BJ (cell line): ENCODE data around the gene RAI14. TPM values are rescaled to one million over a fixed set of nuclear protein-coding genes. Genes with fewer than 3 reads are reported as not detected.

Experiments
- CTCF ChIA-PET: fragments of 350-600 bp; formaldehyde crosslinking; extraction: SDS; loops from one replicate; lab custom pipeline; 2021; ENCODE audit warnings: antibody characterized with exemption, inconsistent platforms; lab: Yijun Ruan, JAX
- POLR2A ChIA-PET: fragments of 300-600 bp; sonication (Branson Sonifier 250); formaldehyde crosslinking; extraction: SDS; loops from one replicate; lab custom pipeline; 2021; ENCODE audit warnings: antibody characterized with exemption; lab: Charles Lee
- DNase-seq: peaks from one replicate; pipeline ENCODE4 v3.0.0-alpha.2; 2011; ENCODE audit warnings: low read depth
- H3K27me3 ChIP-seq: 2 replicates; pipeline ENCODE4 v1.6.0; 2011; ENCODE audit warnings: low read length; ENCODE audit not compliant: control insufficient read depth, insufficient read depth
- H3K36me3 ChIP-seq: 2 replicates; pipeline ENCODE4 v1.5.1; 2011; ENCODE audit warnings: low read length; ENCODE audit not compliant: control insufficient read depth, insufficient read depth
- H3K4me3 ChIP-seq: 2 replicates; pipeline ENCODE4 v1.5.1; 2011; ENCODE audit warnings: low read depth, mild to moderate bottlenecking, control low read depth, low read length
- polyA plus RNA-seq: library from polyadenylated mRNA; depleted of rRNA; stranded (reverse); fragments of >200 nt; gene quantifications from 2 replicates; pipeline ENCODE4 v1.2.3, GENCODE V29; 2011
- TF ChIP-seq, protein P1 (sequence below): IDR thresholded peaks from 2 replicates; pipeline ENCODE4 v1.5.1; 2011; ENCODE audit warnings: low read depth, mild to moderate bottlenecking, control low read depth, inconsistent platforms, low read length, moderate library complexity; ENCODE audit not compliant: insufficient read depth

Gene RAI14
- polyA plus RNA-seq, 1 experiment: 183 TPM

DNA sequence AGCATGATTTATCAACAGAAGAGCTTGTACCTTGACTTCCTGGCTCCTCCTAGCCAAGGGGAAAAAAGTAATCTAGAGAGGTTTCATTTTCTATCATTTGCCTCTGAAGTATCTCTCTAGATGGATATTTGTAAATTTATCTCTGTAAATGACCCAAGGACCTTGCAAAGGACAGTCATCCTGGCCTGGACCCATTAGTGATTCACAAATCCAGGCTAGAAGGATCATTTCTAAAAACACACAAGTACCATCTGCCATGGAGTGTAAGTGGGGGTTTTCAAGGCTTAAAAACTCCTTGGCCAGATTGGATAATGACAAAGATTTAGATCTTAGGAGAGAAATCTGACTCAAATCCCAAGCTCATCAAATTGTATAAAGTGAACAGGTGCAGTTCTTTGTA, 190.9 kb downstream of the RAI14 start:
- DNase-seq: no peak
- TF ChIP-seq, protein P1, sequence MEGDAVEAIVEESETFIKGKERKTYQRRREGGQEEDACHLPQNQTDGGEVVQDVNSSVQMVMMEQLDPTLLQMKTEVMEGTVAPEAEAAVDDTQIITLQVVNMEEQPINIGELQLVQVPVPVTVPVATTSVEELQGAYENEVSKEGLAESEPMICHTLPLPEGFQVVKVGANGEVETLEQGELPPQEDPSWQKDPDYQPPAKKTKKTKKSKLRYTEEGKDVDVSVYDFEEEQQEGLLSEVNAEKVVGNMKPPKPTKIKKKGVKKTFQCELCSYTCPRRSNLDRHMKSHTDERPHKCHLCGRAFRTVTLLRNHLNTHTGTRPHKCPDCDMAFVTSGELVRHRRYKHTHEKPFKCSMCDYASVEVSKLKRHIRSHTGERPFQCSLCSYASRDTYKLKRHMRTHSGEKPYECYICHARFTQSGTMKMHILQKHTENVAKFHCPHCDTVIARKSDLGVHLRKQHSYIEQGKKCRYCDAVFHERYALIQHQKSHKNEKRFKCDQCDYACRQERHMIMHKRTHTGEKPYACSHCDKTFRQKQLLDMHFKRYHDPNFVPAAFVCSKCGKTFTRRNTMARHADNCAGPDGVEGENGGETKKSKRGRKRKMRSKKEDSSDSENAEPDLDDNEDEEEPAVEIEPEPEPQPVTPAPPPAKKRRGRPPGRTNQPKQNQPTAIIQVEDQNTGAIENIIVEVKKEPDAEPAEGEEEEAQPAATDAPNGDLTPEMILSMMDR: no peak
- POLR2A ChIA-PET: no interaction called here
- H3K4me3 ChIP-seq: no peak overlapping the region
- H3K27me3 ChIP-seq: no peaks in the 10 kb centered on the region; the same call in 1 of the 2 replicates
- H3K36me3 ChIP-seq: no peaks in the 10 kb centered on the region
- CTCF ChIA-PET: interaction anchor here (1.2 kb wide), 1 partner anchor 8 kb away, joined by 3 read pairs; the partner anchor contains the start of gene TTC23L

DNA sequence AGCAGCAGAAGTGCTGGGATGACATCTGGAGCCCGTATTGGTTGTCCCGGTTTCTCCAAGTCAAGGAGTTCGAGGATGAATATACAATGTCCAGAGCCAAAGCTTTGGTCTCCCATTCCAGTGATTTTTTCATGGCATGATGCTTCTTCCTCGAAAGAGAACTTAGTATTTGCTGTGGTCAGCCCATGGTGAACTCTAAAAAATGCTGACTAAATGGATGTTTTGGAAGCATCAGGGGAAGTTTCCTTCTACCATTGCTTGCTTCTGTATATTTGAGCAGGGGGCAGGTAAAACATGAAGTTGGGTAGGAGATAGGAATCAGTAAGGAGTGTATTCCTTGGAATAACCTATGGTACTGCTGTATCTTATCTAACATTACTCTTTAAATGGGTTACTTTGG, 191.4 kb downstream of the RAI14 start:
- Histone ChIP-seq H3K4me3 (no peak overlapping the region), H3K27me3 (no peaks in the 10 kb centered on the region; the same call in 1 of the 2 replicates), H3K36me3 (no peaks in the 10 kb centered on the region)
- TF ChIP-seq, protein P1: no peak
- POLR2A ChIA-PET: no interaction called here
- CTCF ChIA-PET: interaction anchor here (1.2 kb wide), 1 partner anchor 9 kb away, joined by 3 read pairs; the partner anchor contains the start of gene TTC23L
- DNase-seq: no peak

DNA sequence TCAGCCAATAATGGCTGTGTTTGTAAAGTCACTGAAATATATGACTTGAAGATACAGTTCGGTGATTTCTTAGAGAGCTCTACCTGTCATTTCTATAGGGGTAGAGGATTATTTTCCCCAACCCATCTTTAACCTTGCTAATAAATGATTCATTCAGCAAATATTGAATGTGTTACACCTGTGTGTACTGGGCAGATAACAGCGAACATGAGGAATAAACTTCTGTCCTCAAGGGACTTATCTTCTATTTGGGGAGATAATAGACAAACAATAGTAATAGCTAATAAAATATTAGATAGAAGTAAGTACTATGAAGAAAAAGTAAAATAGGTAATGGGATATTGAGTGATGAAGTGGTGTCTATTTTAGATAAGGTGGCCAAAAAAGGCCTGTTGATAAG, 192.1 kb downstream of the RAI14 start:
- DNase-seq: no peak
- ChIA-PET CTCF (interaction anchor here (1.3 kb wide), 1 partner anchor 10 kb away, joined by 3 read pairs; no protein-coding TSS in a partner anchor), POLR2A (no interaction called here)
- H3K36me3 ChIP-seq: no peaks in the 10 kb centered on the region
- TF ChIP-seq, protein P1: no peak
- no peak overlapping the region for H3K4me3 ChIP-seq
- no peaks in the 10 kb centered on the region; the same call in 1 of the 2 replicates for H3K27me3 ChIP-seq

DNA sequence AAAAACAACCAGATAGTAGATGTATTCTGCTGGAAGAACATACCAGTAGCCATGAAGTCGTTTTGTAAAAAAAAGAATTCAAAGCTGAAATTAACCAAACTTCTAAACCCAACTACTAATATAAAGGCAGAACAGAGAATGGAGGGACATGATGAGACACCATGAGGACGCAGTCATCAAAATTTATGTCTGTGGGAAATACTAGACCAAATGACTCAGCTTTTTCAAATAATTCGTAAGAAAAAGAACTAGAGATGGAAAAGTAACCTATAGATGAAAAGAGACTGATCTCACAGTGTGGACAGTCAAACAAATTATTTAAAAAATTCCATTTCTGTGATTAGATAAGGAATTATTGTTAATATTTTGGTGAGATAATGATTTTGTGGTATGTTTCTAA, 193.1 kb downstream of the RAI14 start:
- Histone ChIP-seq H3K4me3 (no peak overlapping the region), H3K27me3 (no peaks in the 10 kb centered on the region; the same call in 1 of the 2 replicates), H3K36me3 (no peaks in the 10 kb centered on the region)
- DNase-seq: no peak
- POLR2A ChIA-PET: no interaction called here
- TF ChIP-seq, protein P1: no peak
- CTCF ChIA-PET: interaction anchor here (1.3 kb wide), 1 partner anchor 9 kb away, joined by 3 read pairs; no protein-coding TSS in a partner anchor

DNA sequence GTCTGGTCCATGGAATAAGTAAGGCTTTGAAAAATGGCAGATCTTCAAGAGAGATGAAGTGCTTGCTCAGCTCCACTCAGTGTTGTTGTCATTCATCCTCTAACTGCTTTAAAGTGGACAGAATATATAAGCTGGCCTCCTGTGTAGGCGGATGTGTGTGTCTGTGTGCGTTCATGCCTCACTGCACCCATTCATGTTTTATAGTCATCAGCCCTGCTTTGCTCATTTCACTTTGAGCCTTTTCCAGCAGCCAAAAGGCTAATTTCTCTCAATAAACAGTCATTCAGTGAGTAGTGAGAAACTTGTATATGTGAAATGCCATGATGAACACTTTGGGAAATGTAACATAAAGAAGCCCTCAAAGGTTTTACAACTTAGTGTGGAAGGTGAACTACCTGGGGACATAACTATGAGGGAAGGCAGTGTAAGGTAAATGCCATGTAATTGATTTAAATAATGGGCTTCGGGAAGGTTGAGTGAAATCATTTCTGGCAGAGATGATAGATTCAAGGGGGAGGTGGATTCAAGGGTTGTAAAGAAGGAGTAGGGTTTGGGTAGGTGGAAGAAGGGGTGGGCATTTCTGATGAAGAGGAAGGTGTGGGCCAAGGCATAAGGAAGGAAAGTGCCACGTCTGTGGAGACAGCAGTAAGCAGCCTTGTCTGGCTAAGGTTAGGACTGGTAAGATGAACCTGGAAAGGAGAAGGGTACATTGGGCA, 198.5 kb downstream of the RAI14 start:
- no peaks in the 10 kb centered on the region for H3K27me3 ChIP-seq
- no peak overlapping the region for H3K4me3 ChIP-seq
- CTCF ChIA-PET: interaction anchor here (1.4 kb wide), 1 partner anchor 11 kb away, joined by 3 read pairs; no protein-coding TSS in a partner anchor
- TF ChIP-seq, protein P1: no peak
- H3K36me3 ChIP-seq: no peaks in the 10 kb centered on the region
- POLR2A ChIA-PET: no interaction called here
- no peak for DNase-seq
